Amniotic epithelial cell (primary cell): Measurements from ENCODE around the gene CXCR4.

ENCODE experiments used
- DNase-seq: peaks from one replicate; pipeline ENCODE4 v3.0.0-alpha.2; 2010; ENCODE audit warnings: low read depth

The CXCR4 gene

GRCh38 chr2:136131961-136132824 is 14.2 kb upstream of the CXCR4 start:
- no peak for DNase-seq

- no peak for DNase-seq
Observed at GRCh38 chr2:136131484-136131960, 13.6 kb upstream of the CXCR4 start.

- DNase-seq: no peak
Observed at GRCh38 chr2:136130511-136130910, 12.6 kb upstream of the CXCR4 start.

- no peak for DNase-seq
Observed at GRCh38 chr2:136130045-136130444, 12.1 kb upstream of the CXCR4 start.

- DNase-seq: no peak
Observed at GRCh38 chr2:136129601-136130000, 11.7 kb upstream of the CXCR4 start.

- DNase-seq: no peak
Observed at GRCh38 chr2:136128905-136129304, 11.0 kb upstream of the CXCR4 start.

- DNase-seq: no peak
Observed at GRCh38 chr2:136128366-136128765, 10.4 kb upstream of the CXCR4 start.

- DNase-seq: no peak
Observed at GRCh38 chr2:136127356-136127755, 9.4 kb upstream of the CXCR4 start.

- no peak for DNase-seq
Observed at GRCh38 chr2:136126421-136126926, 8.5 kb upstream of the CXCR4 start.

- no peak for DNase-seq
Observed at GRCh38 chr2:136126021-136126420, 8.1 kb upstream of the CXCR4 start.

- DNase-seq: no peak
Observed at GRCh38 chr2:136125236-136125635, 7.3 kb upstream of the CXCR4 start.

GRCh38 chr2:136124805-136125204 is 6.9 kb upstream of the CXCR4 start:
- no peak for DNase-seq

GRCh38 chr2:136122661-136123060 is 4.7 kb upstream of the CXCR4 start:
- DNase-seq: no peak

- no peak for DNase-seq
Observed at GRCh38 chr2:136121204-136121910, 3.4 kb upstream of the CXCR4 start.

- DNase-seq: no peak
Observed at GRCh38 chr2:136119717-136120675, 2.0 kb upstream of the CXCR4 start.

GRCh38 chr2:136118819-136119716 is 1.1 kb upstream of the CXCR4 start:
- no peak for DNase-seq

GRCh38 chr2:136117391-136117841 is 533 bp downstream of the CXCR4 start:
- peak; percentile 33 for DNase-seq

- DNase-seq: no peak
Observed at GRCh38 chr2:136116813-136117390, 1.0 kb downstream of the CXCR4 start.

- no peak for DNase-seq
Observed at GRCh38 chr2:136116151-136116812, 1.7 kb downstream of the CXCR4 start.
